ENCODE results near the gene GARIN5A. TPM values are rescaled to one million over a fixed set of nuclear protein-coding genes. Genes with fewer than 3 reads are reported as not detected.

The GARIN5A gene
- total and polyA plus RNA-seq, 9 of the 15 experiments (the other 6 are each of a cell fraction or from before 2014, with no cell fraction given): 0.10 to 0.82 (median 0.23) TPM; not detected in 2

DNA sequence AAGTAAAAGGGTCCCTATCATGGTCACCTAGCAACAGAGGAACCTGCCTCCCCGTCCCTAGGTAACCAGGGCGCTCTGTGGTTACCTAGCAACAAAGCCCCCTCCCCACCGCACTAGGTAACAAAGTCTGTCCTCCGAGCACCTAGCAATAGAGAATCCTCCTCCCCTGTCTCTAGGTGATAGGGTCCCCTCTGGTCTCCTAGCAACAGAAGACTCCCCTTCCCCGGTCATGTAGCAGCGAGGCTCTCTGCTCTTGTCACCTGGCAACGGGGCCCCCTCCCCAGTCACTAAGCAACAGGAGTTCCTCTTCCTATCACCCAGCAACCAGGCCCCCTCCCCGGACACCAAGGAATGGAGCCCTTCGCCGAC is 34.0 kb upstream of the GARIN5A start (continued):
- TF ChIP-seq, protein P1, sequence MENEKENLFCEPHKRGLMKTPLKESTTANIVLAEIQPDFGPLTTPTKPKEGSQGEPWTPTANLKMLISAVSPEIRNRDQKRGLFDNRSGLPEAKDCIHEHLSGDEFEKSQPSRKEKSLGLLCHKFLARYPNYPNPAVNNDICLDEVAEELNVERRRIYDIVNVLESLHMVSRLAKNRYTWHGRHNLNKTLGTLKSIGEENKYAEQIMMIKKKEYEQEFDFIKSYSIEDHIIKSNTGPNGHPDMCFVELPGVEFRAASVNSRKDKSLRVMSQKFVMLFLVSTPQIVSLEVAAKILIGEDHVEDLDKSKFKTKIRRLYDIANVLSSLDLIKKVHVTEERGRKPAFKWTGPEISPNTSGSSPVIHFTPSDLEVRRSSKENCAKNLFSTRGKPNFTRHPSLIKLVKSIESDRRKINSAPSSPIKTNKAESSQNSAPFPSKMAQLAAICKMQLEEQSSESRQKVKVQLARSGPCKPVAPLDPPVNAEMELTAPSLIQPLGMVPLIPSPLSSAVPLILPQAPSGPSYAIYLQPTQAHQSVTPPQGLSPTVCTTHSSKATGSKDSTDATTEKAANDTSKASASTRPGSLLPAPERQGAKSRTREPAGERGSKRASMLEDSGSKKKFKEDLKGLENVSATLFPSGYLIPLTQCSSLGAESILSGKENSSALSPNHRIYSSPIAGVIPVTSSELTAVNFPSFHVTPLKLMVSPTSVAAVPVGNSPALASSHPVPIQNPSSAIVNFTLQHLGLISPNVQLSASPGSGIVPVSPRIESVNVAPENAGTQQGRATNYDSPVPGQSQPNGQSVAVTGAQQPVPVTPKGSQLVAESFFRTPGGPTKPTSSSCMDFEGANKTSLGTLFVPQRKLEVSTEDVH (IDR thresholded peaks at IDR 0.05; ENCODE audit: low read depth, partially characterized antibody): no peak
- TF ChIP-seq CBX8 (IDR thresholded peaks at IDR 0.05; ENCODE audit: borderline replicate concordance, extremely low read depth, low read depth, low read length, poor library complexity, severe bottlenecking) (no peak), PURB (CRISPR knock-in tag; IDR thresholded peaks at IDR 0.05; ENCODE audit: low read depth) (no peak), MTA1 (IDR thresholded peaks at IDR 0.05; ENCODE audit: borderline replicate concordance) (no peak), HMGN3 (IDR thresholded peaks at IDR 0.05; ENCODE audit: borderline replicate concordance, extremely low read depth, insufficient read length, low read depth, low read length) (no peak), MYBL2 (IDR thresholded peaks at IDR 0.05; ENCODE audit: low read depth) (no peak), MYBL2 (CRISPR knock-in tag; IDR thresholded peaks at IDR 0.05; ENCODE audit: borderline replicate concordance) (no peak), KDM1A (IDR thresholded peaks at IDR 0.05) (peak; percentile 18 to 75; a peak in 2 of 4 replicates), SMAD1 (IDR thresholded peaks at IDR 0.05; ENCODE audit: low read depth, low read length, partially characterized antibody) (no peak), ZSCAN29 (IDR thresholded peaks at IDR 0.05) (no peak), RBM25 (IDR thresholded peaks at IDR 0.05; ENCODE audit: low read depth, low read length, severe bottlenecking) (no peak), E2F3 (CRISPR knock-in tag; IDR thresholded peaks at IDR 0.05) (no peak), NEUROD1 (IDR thresholded peaks at IDR 0.05; ENCODE audit: borderline replicate concordance, low read depth, low read length, partially characterized antibody) (no peak), C11orf30 (IDR thresholded peaks at IDR 0.05; ENCODE audit: low read depth) (no peak), ZNF696 (CRISPR knock-in tag; conservative IDR thresholded peaks at IDR 0.05) (no peak), TOE1 (IDR thresholded peaks at IDR 0.05; ENCODE audit: borderline replicate concordance) (no peak), TOE1 (CRISPR knock-in tag; IDR thresholded peaks at IDR 0.05; ENCODE audit: borderline replicate concordance, low read depth) (no peak), STAG1 (CRISPR knock-in tag; IDR thresholded peaks at IDR 0.05; ENCODE audit: borderline replicate concordance) (no peak), ZNF217 (CRISPR knock-in tag; IDR thresholded peaks at IDR 0.05) (no peak), CREM (IDR thresholded peaks at IDR 0.05; ENCODE audit: low read depth) (no peak)
- TF ChIP-seq, protein P2, sequence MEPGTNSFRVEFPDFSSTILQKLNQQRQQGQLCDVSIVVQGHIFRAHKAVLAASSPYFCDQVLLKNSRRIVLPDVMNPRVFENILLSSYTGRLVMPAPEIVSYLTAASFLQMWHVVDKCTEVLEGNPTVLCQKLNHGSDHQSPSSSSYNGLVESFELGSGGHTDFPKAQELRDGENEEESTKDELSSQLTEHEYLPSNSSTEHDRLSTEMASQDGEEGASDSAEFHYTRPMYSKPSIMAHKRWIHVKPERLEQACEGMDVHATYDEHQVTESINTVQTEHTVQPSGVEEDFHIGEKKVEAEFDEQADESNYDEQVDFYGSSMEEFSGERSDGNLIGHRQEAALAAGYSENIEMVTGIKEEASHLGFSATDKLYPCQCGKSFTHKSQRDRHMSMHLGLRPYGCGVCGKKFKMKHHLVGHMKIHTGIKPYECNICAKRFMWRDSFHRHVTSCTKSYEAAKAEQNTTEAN (CRISPR knock-in tag; IDR thresholded peaks at IDR 0.05): no peak
- TF ChIP-seq, protein P3, sequence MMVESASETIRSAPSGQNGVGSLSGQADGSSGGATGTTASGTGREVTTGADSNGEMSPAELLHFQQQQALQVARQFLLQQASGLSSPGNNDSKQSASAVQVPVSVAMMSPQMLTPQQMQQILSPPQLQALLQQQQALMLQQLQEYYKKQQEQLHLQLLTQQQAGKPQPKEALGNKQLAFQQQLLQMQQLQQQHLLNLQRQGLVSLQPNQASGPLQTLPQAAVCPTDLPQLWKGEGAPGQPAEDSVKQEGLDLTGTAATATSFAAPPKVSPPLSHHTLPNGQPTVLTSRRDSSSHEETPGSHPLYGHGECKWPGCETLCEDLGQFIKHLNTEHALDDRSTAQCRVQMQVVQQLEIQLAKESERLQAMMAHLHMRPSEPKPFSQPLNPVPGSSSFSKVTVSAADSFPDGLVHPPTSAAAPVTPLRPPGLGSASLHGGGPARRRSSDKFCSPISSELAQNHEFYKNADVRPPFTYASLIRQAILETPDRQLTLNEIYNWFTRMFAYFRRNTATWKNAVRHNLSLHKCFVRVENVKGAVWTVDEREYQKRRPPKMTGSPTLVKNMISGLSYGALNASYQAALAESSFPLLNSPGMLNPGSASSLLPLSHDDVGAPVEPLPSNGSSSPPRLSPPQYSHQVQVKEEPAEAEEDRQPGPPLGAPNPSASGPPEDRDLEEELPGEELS (CRISPR knock-in tag; IDR thresholded peaks at IDR 0.05; ENCODE audit: borderline replicate concordance): no peak
- TF ChIP-seq, protein P4, sequence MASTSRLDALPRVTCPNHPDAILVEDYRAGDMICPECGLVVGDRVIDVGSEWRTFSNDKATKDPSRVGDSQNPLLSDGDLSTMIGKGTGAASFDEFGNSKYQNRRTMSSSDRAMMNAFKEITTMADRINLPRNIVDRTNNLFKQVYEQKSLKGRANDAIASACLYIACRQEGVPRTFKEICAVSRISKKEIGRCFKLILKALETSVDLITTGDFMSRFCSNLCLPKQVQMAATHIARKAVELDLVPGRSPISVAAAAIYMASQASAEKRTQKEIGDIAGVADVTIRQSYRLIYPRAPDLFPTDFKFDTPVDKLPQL (IDR thresholded peaks at IDR 0.05; ENCODE audit: extremely low read depth, insufficient read length): no peak
